ENCODE data around the gene DMRT3. TPM values are rescaled to one million over a fixed set of nuclear protein-coding genes. Genes with fewer than 3 reads are reported as not detected.

The DMRT3 gene
- total RNA-seq, 4 donors from 2014 or later = 0.55 TPM; not detected in 3

- TF ChIP-seq, protein P1, sequence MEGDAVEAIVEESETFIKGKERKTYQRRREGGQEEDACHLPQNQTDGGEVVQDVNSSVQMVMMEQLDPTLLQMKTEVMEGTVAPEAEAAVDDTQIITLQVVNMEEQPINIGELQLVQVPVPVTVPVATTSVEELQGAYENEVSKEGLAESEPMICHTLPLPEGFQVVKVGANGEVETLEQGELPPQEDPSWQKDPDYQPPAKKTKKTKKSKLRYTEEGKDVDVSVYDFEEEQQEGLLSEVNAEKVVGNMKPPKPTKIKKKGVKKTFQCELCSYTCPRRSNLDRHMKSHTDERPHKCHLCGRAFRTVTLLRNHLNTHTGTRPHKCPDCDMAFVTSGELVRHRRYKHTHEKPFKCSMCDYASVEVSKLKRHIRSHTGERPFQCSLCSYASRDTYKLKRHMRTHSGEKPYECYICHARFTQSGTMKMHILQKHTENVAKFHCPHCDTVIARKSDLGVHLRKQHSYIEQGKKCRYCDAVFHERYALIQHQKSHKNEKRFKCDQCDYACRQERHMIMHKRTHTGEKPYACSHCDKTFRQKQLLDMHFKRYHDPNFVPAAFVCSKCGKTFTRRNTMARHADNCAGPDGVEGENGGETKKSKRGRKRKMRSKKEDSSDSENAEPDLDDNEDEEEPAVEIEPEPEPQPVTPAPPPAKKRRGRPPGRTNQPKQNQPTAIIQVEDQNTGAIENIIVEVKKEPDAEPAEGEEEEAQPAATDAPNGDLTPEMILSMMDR (IDR thresholded peaks at IDR 0.05) = no peak
- TF ChIP-seq POLR2A (IDR thresholded peaks at IDR 0.05) = no peak
- no peak for DNase-seq (ENCODE audit: low spot score in 2 of 2)
- intact Hi-C loops (cut with DNase I; ENCODE audit: low total_unique reads) = no loop called here
- no peak overlapping the region for H3K4me3 ChIP-seq (ENCODE audit: low read depth, poor library complexity, severe bottlenecking)
Observed at GRCh38 chr9:1026219-1026618, 49.8 kb downstream of the DMRT3 start.

DNA sequence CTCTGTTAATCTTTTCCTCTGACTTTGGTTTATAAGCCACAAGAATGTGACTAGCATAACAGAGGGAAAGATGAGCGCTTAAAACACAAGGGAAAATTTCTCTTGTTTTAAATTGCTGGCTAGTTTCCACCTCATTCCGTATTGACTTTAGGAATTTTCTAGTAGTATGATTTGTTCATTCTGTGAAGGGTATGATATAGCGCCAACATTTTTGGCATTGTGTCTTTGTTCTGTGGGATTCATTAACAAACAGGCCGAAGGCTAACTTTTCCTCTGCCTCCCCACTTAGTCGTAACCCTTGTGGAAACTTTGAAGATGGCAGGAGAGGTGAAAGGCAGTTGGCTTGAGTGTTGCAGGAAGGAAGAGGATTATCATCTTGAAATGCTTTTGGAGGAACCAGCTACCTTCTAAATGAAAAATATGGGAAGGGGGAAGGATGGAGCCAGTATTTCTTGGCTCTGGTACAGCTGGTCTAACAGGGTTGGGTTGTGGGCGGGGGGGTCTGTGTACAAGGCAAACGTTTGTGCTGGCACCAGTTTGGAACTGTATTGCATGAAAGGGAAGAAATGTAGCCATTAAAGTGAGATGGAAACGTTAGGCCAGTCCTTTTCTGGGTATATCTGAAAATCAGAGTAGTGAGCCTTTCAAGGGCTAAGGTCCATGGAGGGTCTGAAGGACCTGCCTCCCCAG is 52.2 kb downstream of the DMRT3 start:
- no peak for TF ChIP-seq POLR2A (IDR thresholded peaks at IDR 0.05)
- TF ChIP-seq, protein P1 (IDR thresholded peaks at IDR 0.05) = no peak
- no peak for DNase-seq (ENCODE audit: low spot score in 2 of 2)
- H3K4me3 ChIP-seq (ENCODE audit: low read depth, poor library complexity, severe bottlenecking) = no peak overlapping the region
- WGBS, 2 donors = 57 to 68% methylated on average over 8 of the region's 8 CpGs
- intact Hi-C loops (cut with DNase I; ENCODE audit: low total_unique reads) = no loop called here

DNA sequence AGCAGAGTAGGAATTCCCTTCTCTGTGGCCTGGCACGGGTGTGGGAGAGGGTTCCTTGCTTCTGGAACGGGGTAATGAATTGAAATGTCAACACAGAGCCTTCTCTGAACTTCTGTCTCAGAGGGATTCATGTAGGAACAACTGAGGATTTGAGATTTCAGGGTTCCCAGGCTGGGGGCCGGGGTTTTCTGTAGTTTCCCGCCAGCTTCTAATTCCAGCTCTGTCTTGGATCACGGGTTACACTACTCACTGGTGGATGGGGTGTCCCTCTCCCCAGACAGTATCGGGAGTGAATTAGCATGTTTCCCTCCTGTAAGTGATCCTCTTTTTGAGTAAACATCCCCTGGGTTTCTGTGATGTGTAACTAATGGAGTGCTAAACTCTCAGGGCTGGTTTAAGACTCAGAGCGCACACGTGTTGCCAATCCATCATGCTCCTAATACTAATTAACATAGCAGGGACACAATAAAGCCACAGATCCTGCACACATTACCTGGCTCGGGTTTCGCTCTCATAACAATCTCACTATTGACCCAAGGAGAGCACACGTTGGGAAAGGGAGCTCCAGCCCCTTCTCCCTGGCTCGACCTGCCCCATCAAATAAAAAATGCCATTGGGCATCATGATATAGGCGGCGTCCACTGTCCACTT is 55.6 kb downstream of the DMRT3 start:
- no peak for TF ChIP-seq POLR2A (IDR thresholded peaks at IDR 0.05)
- TF ChIP-seq, protein P1 (IDR thresholded peaks at IDR 0.05) = no peak
- H3K4me3 ChIP-seq (ENCODE audit: low read depth, poor library complexity, severe bottlenecking) = no peak overlapping the region
- no peak for DNase-seq (ENCODE audit: low spot score in 2 of 2)
- 72 to 81% methylated on average over 14 of the region's 14 CpGs for WGBS, 2 donors
- intact Hi-C loops (cut with DNase I; ENCODE audit: low total_unique reads) = no loop called here

- intact Hi-C loops (cut with DNase I; ENCODE audit: low total_unique reads) = no loop called here
Observed at GRCh38 chr9:1034271-1034670, 57.8 kb downstream of the DMRT3 start.

GRCh38 chr9:1039589-1039988 is 63.1 kb downstream of the DMRT3 start:
- no peak for DNase-seq (ENCODE audit: low spot score in 2 of 2)
- H3K4me3 ChIP-seq (ENCODE audit: low read depth, poor library complexity, severe bottlenecking) = no peak overlapping the region
- TF ChIP-seq POLR2A (IDR thresholded peaks at IDR 0.05) = no peak
- TF ChIP-seq, protein P1 (IDR thresholded peaks at IDR 0.05) = no peak
- WGBS, 2 donors = 40 to 47% methylated on average over 4 of the region's 4 CpGs
- intact Hi-C loops (cut with DNase I; ENCODE audit: low total_unique reads) = no loop called here

More at GRCh38 chr9:1034271-1034670, 57.8 kb downstream of the DMRT3 start:
- DNase-seq (ENCODE audit: low spot score in 2 of 2) = no peak
- no peak for TF ChIP-seq POLR2A (IDR thresholded peaks at IDR 0.05)
- TF ChIP-seq, protein P1 (IDR thresholded peaks at IDR 0.05) = no peak
- 49 to 54% methylated on average over 3 of the region's 3 CpGs for WGBS, 2 donors
- H3K4me3 ChIP-seq (ENCODE audit: low read depth, poor library complexity, severe bottlenecking) = no peak overlapping the region

Other genes with a start within 250 kb of the DMRT3 start
- not detected for gene DMRT1, start 135.0 kb upstream of the DMRT3 start, total RNA-seq
- gene DMRT2, start 73.7 kb downstream of the DMRT3 start, total RNA-seq = under 1 TPM in 2 of 4 donors, not detected in 2; 0.22 to 0.81 TPM